HG02678 (cell line): ENCODE data around the gene NAP1L1.

Experiments
- ATAC-seq: cut with Tn5 transposase; IDR thresholded peaks from one replicate; pipeline ENCODE4 v1.9.1; 2021; ENCODE audit warnings: mild to moderate bottlenecking, moderate library complexity; ENCODE audit not compliant: unreplicated experiment

Gene NAP1L1

GRCh38 chr12:76083904-76084862 lies at the start of gene NAP1L1:
Gene NAP1L1 (minus strand): TSS chr12:76084685. CDS start chr12:76074219, 10,466 bp downstream.
- peak; percentile 93 for ATAC-seq

GRCh38 chr12:76127588-76127987 lies 43.1 kb upstream of the NAP1L1 start:
- no peak for ATAC-seq

- no peak for ATAC-seq
Observed at GRCh38 chr12:76124456-76124855, 40.0 kb upstream of the NAP1L1 start.

GRCh38 chr12:76123259-76124212 lies 39.1 kb upstream of the NAP1L1 start:
- no peak for ATAC-seq

GRCh38 chr12:76119887-76120286 lies 35.4 kb upstream of the NAP1L1 start:
- no peak for ATAC-seq

GRCh38 chr12:76117751-76118150 lies 33.3 kb upstream of the NAP1L1 start:
- no peak for ATAC-seq

GRCh38 chr12:76117067-76117691 lies 32.7 kb upstream of the NAP1L1 start:
- ATAC-seq, result no peak

- ATAC-seq, result no peak
Observed at GRCh38 chr12:76113800-76114757, 29.6 kb upstream of the NAP1L1 start.

- no peak for ATAC-seq
Observed at GRCh38 chr12:76111209-76111749, 26.8 kb upstream of the NAP1L1 start.

- ATAC-seq, result no peak
Observed at GRCh38 chr12:76109879-76110278, 25.4 kb upstream of the NAP1L1 start.

- no peak for ATAC-seq
Observed at GRCh38 chr12:76108356-76108755, 23.9 kb upstream of the NAP1L1 start.

- no peak for ATAC-seq
Observed at GRCh38 chr12:76106631-76107030, 22.1 kb upstream of the NAP1L1 start.

GRCh38 chr12:76103958-76104357 lies 19.5 kb upstream of the NAP1L1 start:
- no peak for ATAC-seq

- no peak for ATAC-seq
Observed at GRCh38 chr12:76101739-76102385, 17.4 kb upstream of the NAP1L1 start.

GRCh38 chr12:76096079-76096646 lies 11.7 kb upstream of the NAP1L1 start:
- no peak for ATAC-seq

- no peak for ATAC-seq
Observed at GRCh38 chr12:76094754-76095153, 10.3 kb upstream of the NAP1L1 start.

GRCh38 chr12:76091246-76091754 lies 6.8 kb upstream of the NAP1L1 start:
- ATAC-seq, result no peak

GRCh38 chr12:76085520-76085868 lies 1.0 kb upstream of the NAP1L1 start:
- no peak for ATAC-seq
